Esophagus muscularis mucosa (tissue), 4 donors: ENCODE measurements around the gene MN1. TPM values are rescaled to one million over a fixed set of nuclear protein-coding genes. Genes with fewer than 3 reads are reported as not detected.

Experiments
- DNase-seq: peaks from one replicate; pipeline ENCODE4 v3.0.0-alpha.2; 2017; ENCODE audit errors: extremely low spot score
- H3K27ac ChIP-seq, 4 donors: fragments of 200-600 bp; sonication (generic); replicated peaks in 1 of 4; 1 replicate in 3 of 4; 2 replicates in 1 of 4; pipeline ENCODE4 v1.5.1; 2016 to 2019; ENCODE audit warnings: mild to moderate bottlenecking in 1 of 4
- H3K27me3 ChIP-seq, 4 donors: fragments of 200-600 bp; sonication (generic); one replicate each; pipeline versions ENCODE4 v1.5.1 to v1.6.0; 2016 to 2019
- H3K36me3 ChIP-seq, 4 donors: fragments of 200-600 bp; sonication (generic); one replicate each; pipeline ENCODE4 v1.5.1; 2016 to 2019
- H3K4me1 ChIP-seq, 4 donors: fragments of 200-600 bp; sonication (generic); one replicate each; pipeline ENCODE4 v1.5.1; 2016 to 2019
- H3K4me3 ChIP-seq, 4 donors: fragments of 200-600 bp; sonication (generic); 1 replicate in 2 of 4; 2 replicates in 2 of 4; pipeline ENCODE4 v1.5.1; 2016 to 2019; ENCODE audit warnings: mild to moderate bottlenecking in 4 of 4, moderate library complexity in 1 of 4
- H3K9me3 ChIP-seq, 4 donors: fragments of 200-600 bp; sonication (generic); 1 replicate in 3 of 4; 2 replicates in 1 of 4; pipeline ENCODE4 v1.5.1; 2016 to 2019
- EP300 ChIP-seq: sonication (generic); formaldehyde crosslinking; IDR thresholded peaks from one replicate; pipeline ENCODE4 v1.6.1; 2017; ENCODE audit warnings: antibody characterized with exemption
- POLR2A ChIP-seq: fragments of 450-650 bp; IDR thresholded peaks from one replicate; pipeline ENCODE4 v1.6.1; 2017; ENCODE audit warnings: antibody characterized with exemption, moderate library complexity, mild to moderate bottlenecking, low read depth
- POLR2AphosphoS5 ChIP-seq, 2 donors: sonication (generic); formaldehyde crosslinking; IDR thresholded peaks; one replicate each; pipeline ENCODE4 v1.6.1; 2017; ENCODE audit warnings: antibody characterized with exemption in 2 of 2
- WGBS: methylation state at CpG from one replicate; pipeline ENCODE4 v1.1.5; 2018; 5-methylcytosine and 5-hydroxymethylcytosine counted together
- intact Hi-C: fragments of 100-400 bp; cut with DNase I; formaldehyde crosslinking; loops from one replicate; pipeline ENCODE4 v1.15.1; 2023
- total RNA-seq, 4 donors: library from RNA; depleted of rRNA; stranded (reverse); fragments of >200 nt; gene quantifications; one replicate each; pipeline versions ENCODE4 v1.1.0 to v1.2.1, GENCODE V29; 2016
- TF ChIP-seq, protein P1 (sequence below), 3 experiments: fragments of 200-600 bp in 2 of 3; fragments of 450-650 bp in 1 of 3; sonication (generic) in 2 of 3; IDR thresholded peaks; one replicate each; pipeline ENCODE4 v1.5.1; 2017 to 2019; ENCODE audit warnings: antibody characterized with exemption in 3 of 3, mild to moderate bottlenecking in 2 of 3, moderate library complexity in 1 of 3

The MN1 gene
- total RNA-seq, 4 donors from 2014 or later = 16.2 to 47.3 (median 29.0) TPM

- DNase-seq = no peak
- H3K36me3 ChIP-seq = peaks cover 0 to 19% (median 8%) of the 10 kb centered on the region in 4 donors
- WGBS = 98% methylated on average over 3 of the region's 3 CpGs
- no peaks in the 10 kb centered on the region for H3K27me3 ChIP-seq
- H3K4me3 ChIP-seq = no peak overlapping the region
- H3K4me1 ChIP-seq = peaks cover 0 to 45% (median 22%) of the 10 kb centered on the region in 4 donors
- no peaks in the 10 kb centered on the region for H3K9me3 ChIP-seq
- peak overlapping the region in 1 of 4 donors; percentile 22 for H3K27ac ChIP-seq
- TF ChIP-seq EP300 (no peak), POLR2A (no peak), POLR2AphosphoS5 (IDR thresholded peaks at IDR 0.05) (no peak)
- TF ChIP-seq, protein P1, sequence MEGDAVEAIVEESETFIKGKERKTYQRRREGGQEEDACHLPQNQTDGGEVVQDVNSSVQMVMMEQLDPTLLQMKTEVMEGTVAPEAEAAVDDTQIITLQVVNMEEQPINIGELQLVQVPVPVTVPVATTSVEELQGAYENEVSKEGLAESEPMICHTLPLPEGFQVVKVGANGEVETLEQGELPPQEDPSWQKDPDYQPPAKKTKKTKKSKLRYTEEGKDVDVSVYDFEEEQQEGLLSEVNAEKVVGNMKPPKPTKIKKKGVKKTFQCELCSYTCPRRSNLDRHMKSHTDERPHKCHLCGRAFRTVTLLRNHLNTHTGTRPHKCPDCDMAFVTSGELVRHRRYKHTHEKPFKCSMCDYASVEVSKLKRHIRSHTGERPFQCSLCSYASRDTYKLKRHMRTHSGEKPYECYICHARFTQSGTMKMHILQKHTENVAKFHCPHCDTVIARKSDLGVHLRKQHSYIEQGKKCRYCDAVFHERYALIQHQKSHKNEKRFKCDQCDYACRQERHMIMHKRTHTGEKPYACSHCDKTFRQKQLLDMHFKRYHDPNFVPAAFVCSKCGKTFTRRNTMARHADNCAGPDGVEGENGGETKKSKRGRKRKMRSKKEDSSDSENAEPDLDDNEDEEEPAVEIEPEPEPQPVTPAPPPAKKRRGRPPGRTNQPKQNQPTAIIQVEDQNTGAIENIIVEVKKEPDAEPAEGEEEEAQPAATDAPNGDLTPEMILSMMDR (IDR thresholded peaks at IDR 0.05) = no peak
- intact Hi-C loops = no loop called here
Measured at GRCh38 chr22:27766679-27767078, 34.9 kb downstream of the MN1 start.

DNA sequence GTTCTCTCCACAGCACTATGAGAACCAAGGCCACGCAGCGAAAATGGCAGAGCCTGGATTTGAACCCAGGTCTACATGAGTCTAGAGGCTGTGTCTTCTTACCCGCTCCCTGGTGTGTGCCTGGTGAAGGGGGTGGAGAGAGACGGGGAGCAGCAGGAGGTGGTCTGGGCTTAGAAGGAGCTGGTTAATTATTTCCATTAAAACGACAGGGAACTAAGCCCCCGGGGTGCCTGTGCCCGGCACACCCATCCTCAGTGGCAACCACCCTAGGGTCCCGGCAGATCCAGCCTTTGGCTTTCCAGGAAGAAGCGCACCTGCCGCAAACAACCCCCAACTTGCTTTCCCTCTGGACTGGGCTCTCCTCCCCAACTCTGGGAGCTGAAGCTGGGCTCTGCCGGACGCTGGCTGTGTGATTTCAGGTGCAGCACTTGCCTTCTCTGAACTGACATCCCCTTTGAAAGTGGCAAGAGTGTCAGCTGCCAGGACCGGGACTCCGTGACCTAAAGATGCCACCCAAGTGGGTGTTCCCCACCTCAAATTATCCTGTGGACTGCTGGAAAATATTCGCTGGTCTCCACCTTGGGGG, 35.8 kb downstream of the MN1 start:
- H3K4me1 ChIP-seq = peaks cover 0 to 53% (median 30%) of the 10 kb centered on the region in 4 donors
- 89% methylated on average over 15 of the region's 15 CpGs for WGBS
- H3K27ac ChIP-seq = peak overlapping the region in 1 of 4 donors; percentile 1

DNA sequence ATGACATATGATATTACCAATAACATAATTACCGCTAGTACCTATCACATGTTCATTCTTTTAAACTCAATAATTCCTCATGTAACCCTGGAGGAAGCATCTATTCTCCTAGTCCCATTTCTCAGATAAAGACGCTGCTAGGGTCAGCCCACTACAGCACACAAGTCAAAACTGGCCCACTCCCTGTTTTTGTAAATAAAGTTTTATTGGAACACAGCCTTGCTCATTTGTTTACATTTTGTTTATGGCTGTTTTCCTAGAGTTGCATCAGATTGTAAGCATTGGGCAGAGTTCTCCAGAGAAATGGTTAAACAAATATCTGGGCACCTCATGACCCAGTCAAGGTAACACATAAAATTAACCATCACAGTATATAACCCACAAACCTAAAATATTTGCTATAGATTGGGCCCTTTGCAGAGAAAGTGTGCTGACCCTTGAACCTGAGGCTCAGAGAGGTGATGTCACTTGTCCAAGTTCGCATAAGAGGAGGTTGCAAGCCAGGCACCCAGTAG, 36.8 kb downstream of the MN1 start:
- TF ChIP-seq, protein P1 (IDR thresholded peaks at IDR 0.05) = no peak
- no peak for TF ChIP-seq POLR2AphosphoS5 (IDR thresholded peaks at IDR 0.05)
- TF ChIP-seq POLR2A = no peak
- no peak for TF ChIP-seq EP300
- H3K9me3 ChIP-seq = no peaks in the 10 kb centered on the region
- H3K27ac ChIP-seq = no peak overlapping the region
- intact Hi-C loops = no loop called here
- WGBS = 91% methylated on average over 3 of the region's 3 CpGs
- no peak overlapping the region for H3K4me3 ChIP-seq
- H3K4me1 ChIP-seq = peaks cover 0 to 46% (median 30%) of the 10 kb centered on the region in 4 donors
- no peaks in the 10 kb centered on the region for H3K27me3 ChIP-seq
- DNase-seq = no peak
- H3K36me3 ChIP-seq = peaks cover 0 to 19% (median 8%) of the 10 kb centered on the region in 4 donors

More for the DNA sequence above, 35.8 kb downstream of the MN1 start:
- no peak for DNase-seq
- H3K9me3 ChIP-seq = no peaks in the 10 kb centered on the region
- intact Hi-C loops = no loop called here
- H3K27me3 ChIP-seq = no peaks in the 10 kb centered on the region
- no peak overlapping the region for H3K4me3 ChIP-seq
- TF ChIP-seq EP300 (no peak), POLR2A (no peak), POLR2AphosphoS5 (IDR thresholded peaks at IDR 0.05) (no peak)
- TF ChIP-seq, protein P1 (IDR thresholded peaks at IDR 0.05) = no peak
- H3K36me3 ChIP-seq = peaks cover 0 to 19% (median 8%) of the 10 kb centered on the region in 4 donors

- Histone ChIP-seq H3K9me3 (no peaks in the 10 kb centered on the region), H3K27me3 (no peaks in the 10 kb centered on the region), H3K4me3 (no peak overlapping the region), H3K4me1 (peaks cover 0 to 45% (median 36%) of the 10 kb centered on the region in 4 donors), H3K36me3 (peaks cover 0 to 19% (median 8%) of the 10 kb centered on the region in 4 donors), H3K27ac (peak overlapping the region; percentile 17 to 48 (median 36))
- TF ChIP-seq, protein P1 (IDR thresholded peaks at IDR 0.05) = no peak
- TF ChIP-seq POLR2A = no peak
- TF ChIP-seq POLR2AphosphoS5 (IDR thresholded peaks at IDR 0.05) = no peak
- TF ChIP-seq EP300 = no peak
- no peak for DNase-seq
- WGBS = 52% methylated on average over 6 of the region's 15 CpGs
- intact Hi-C loops = no loop called here
Measured at GRCh38 chr22:27761665-27762064, 39.9 kb downstream of the MN1 start.
